SK-N-MC (cell line): Measurements from ENCODE around the gene PRAMEF1.
"Not testable (repeated sequence)": the region's sequence is repeated elsewhere in the genome, so short reads cannot be mapped to it uniquely, and the experiment has no call there.

ENCODE experiments used
- DNase-seq: peaks from one replicate; pipeline ENCODE4 v3.0.0-alpha.2; 2011; ENCODE audit warnings: low read depth, low spot score
- H3K27ac ChIP-seq: fragments of 200-600 bp; sonication (generic); 2 replicates; pipeline ENCODE4 v1.5.1; 2016; ENCODE audit warnings: mixed run types
- H3K36me3 ChIP-seq: fragments of 200-600 bp; sonication (generic); 2 replicates; pipeline ENCODE4 v1.6.1; 2017; ENCODE audit warnings: antibody characterized with exemption, low read length, mixed read lengths; ENCODE audit not compliant: insufficient read depth
- H3K4me3 ChIP-seq: fragments of 200-600 bp; sonication (generic); 2 replicates; pipeline ENCODE4 v1.5.1; 2016
- H3K9ac ChIP-seq: fragments of 200-600 bp; sonication (generic); 2 replicates; pipeline ENCODE4 v1.8.0; 2017; ENCODE audit warnings: mixed run types, mixed read lengths; ENCODE audit not compliant: insufficient read length
- H3K9me3 ChIP-seq: fragments of 200-600 bp; sonication (generic); 2 replicates; pipeline ENCODE4 v1.6.1; 2017; ENCODE audit warnings: low read depth, mild to moderate bottlenecking, antibody characterized with exemption, low read length, moderate library complexity, mixed read lengths
- EZH2 ChIP-seq: fragments of 200-600 bp; sonication (generic); IDR thresholded peaks from one replicate; pipeline ENCODE4 v1.6.1; 2017; ENCODE audit warnings: antibody characterized with exemption
- FOXP2 ChIP-seq: optimal IDR thresholded peaks from 2 replicates; pipeline ENCODE3; 2011; ENCODE audit warnings: mild to moderate bottlenecking, moderate library complexity; ENCODE audit not compliant: insufficient read depth; ENCODE audit errors: extremely low read length, control extremely low read depth
- POLR2AphosphoS5 ChIP-seq: IDR thresholded peaks from 2 replicates; pipeline ENCODE4 v1.6.1; 2012; ENCODE audit warnings: mild to moderate bottlenecking, low read depth, low read length, borderline replicate concordance

PRAMEF1 gene

GRCh38 chr1:12772520-12772919 lies 18.7 kb upstream of the PRAMEF1 start:
- no peak for TF ChIP-seq FOXP2
- no peak for TF ChIP-seq EZH2
- no peak for TF ChIP-seq POLR2AphosphoS5
- Histone ChIP-seq H3K4me3 (no peak overlapping the region), H3K9me3 (no peaks in the 10 kb centered on the region)

GRCh38 chr1:12773438-12773837 lies 17.8 kb upstream of the PRAMEF1 start, which contains the start of gene PRAMEF12:
PRAMEF12 (plus strand) TSS chr1:12773738; CDS start chr1:12774868, 1,130 bp downstream.
- Histone ChIP-seq H3K9ac (no peak within 1 kb of the TSS), H3K9me3 (no peaks in the 10 kb centered on the region), H3K4me3 (no peak within 1 kb of the TSS), H3K36me3 (no peaks in the 10 kb centered on the region), H3K27ac (no peak within 1 kb of the TSS)
- TF ChIP-seq EZH2, result no peak
- no peak for TF ChIP-seq FOXP2
- TF ChIP-seq POLR2AphosphoS5, result no peak
- no peak for DNase-seq

More at GRCh38 chr1:12772520-12772919, 18.7 kb upstream of the PRAMEF1 start:
- H3K9ac ChIP-seq, result no peak overlapping the region
- DNase-seq, result no peak
- H3K36me3 ChIP-seq, result no peaks in the 10 kb centered on the region
- H3K27ac ChIP-seq, result no peak overlapping the region

DNA sequence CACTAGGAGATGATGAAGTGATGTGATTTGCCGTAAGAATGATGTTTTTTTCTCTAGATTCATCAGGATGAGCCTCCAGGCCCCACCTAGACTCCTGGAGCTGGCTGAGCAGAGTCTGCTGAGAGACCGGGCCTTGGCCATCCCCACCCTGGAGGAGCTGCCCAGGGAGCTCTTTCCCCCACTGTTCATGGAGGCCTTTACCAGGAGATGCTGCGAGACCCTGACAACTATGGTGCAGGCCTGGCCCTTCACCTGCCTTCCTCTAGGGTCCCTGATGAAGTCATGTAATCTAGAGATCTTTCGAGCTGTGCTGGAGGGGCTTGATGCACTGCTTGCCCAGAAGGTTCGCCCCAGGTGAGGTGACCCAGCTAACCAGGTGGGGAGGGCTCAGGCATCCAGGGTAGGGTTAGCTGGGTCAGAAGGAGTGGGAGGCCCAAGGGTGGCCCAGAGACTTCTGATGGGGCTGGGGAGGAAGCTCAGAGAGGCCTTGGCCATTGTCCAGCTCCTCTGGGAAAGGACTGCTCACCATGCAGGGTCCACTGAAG lies 16.3 kb upstream of the PRAMEF1 start:
- H3K9ac ChIP-seq, result no peak overlapping the region
- no peaks in the 10 kb centered on the region for H3K36me3 ChIP-seq
- TF ChIP-seq FOXP2, result no peak
- TF ChIP-seq POLR2AphosphoS5, result no peak
- no peak for TF ChIP-seq EZH2
- no peak overlapping the region for H3K4me3 ChIP-seq
- no peak for DNase-seq
- no peak overlapping the region for H3K27ac ChIP-seq
- no peaks in the 10 kb centered on the region for H3K9me3 ChIP-seq

DNA sequence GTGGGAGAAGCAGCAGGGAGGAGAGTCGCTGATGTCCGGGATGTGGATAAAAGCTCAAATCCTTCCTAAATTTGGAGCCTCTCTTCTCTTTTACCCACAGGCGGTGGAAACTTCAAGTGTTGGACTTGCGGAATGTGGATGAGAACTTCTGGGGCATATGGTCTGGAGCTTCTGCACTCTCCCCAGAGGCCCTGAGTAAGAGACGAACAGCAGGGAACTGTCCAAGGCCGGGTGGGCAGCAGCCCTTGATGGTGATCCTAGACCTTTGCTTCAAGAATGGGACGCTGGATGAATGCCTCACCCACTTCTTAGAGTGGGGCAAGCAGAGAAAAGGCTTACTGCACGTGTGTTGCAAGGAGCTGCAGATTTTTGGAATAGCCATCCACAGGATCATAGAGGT lies 15.8 kb upstream of the PRAMEF1 start:
- no peak for TF ChIP-seq FOXP2
- no peak overlapping the region for H3K27ac ChIP-seq
- DNase-seq, result no peak
- H3K9ac ChIP-seq, result no peak overlapping the region
- H3K4me3 ChIP-seq, result no peak overlapping the region
- H3K36me3 ChIP-seq, result no peaks in the 10 kb centered on the region
- H3K9me3 ChIP-seq, result no peaks in the 10 kb centered on the region

- Histone ChIP-seq H3K27ac (no peak overlapping the region), H3K9me3 (no peaks in the 10 kb centered on the region), H3K9ac (no peak overlapping the region), H3K4me3 (no peak overlapping the region), H3K36me3 (no peaks in the 10 kb centered on the region)
- DNase-seq, result no peak
- TF ChIP-seq FOXP2 (no peak), EZH2 (no peak), POLR2AphosphoS5 (no peak)
Observed at GRCh38 chr1:12776801-12777557, 14.2 kb upstream of the PRAMEF1 start.

- no peaks in the 10 kb centered on the region for H3K9me3 ChIP-seq
- no peak overlapping the region for H3K4me3 ChIP-seq
- no peak overlapping the region for H3K27ac ChIP-seq
- H3K9ac ChIP-seq, result no peak overlapping the region
- no peak for DNase-seq
- no peaks in the 10 kb centered on the region for H3K36me3 ChIP-seq
- TF ChIP-seq POLR2AphosphoS5 (no peak), EZH2 (no peak), FOXP2 (no peak)
Observed at GRCh38 chr1:12778061-12778460, 13.1 kb upstream of the PRAMEF1 start.

DNA sequence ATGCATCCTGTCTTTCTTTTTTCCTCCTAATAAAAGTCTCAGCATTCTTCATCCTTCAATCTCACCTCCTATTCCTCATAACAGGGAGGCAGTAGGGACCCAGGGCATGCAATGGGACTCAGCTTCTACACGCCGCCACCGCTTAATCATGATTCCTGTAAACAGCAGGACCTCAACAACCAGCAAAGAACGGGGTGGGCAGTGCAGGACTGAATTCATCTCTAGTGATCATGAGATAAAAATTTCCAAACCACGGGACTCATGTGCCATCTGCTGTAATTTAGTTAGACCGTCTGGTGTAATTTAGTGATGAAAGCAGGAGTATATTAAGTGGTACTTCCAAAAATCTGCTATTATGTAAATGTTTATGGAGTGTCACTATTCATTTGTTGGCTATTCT lies 12.3 kb upstream of the PRAMEF1 start:
- no peaks in the 10 kb centered on the region for H3K36me3 ChIP-seq
- no peak for DNase-seq
- no peak overlapping the region for H3K9ac ChIP-seq
- H3K9me3 ChIP-seq, result no peaks in the 10 kb centered on the region
- no peak overlapping the region for H3K27ac ChIP-seq
- H3K4me3 ChIP-seq, result no peak overlapping the region
- TF ChIP-seq POLR2AphosphoS5 (no peak), FOXP2 (no peak), EZH2 (no peak)

DNA sequence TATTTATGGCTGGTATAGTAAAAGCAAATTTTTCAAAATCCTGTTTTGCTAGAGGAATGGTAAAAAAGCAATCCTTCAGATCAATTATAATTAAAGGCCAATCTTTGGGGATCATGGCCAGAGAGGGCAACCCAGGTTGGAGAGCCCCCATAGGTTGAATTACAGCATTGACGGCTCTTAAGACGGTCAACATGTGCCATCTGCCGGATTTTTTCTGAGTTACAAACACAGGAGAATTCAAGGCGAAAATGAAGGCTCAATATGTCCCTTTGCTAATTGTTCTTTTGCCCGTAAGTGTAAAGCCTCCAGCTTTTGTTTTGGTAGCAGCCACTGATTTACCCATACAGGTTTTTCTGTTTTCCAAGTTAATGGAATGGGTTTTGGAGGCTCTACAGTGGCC lies 9.7 kb upstream of the PRAMEF1 start:
- not testable (repeated sequence) for H3K9ac ChIP-seq, H3K27ac ChIP-seq, H3K36me3 ChIP-seq, DNase-seq, H3K9me3 ChIP-seq, H3K4me3 ChIP-seq

DNA sequence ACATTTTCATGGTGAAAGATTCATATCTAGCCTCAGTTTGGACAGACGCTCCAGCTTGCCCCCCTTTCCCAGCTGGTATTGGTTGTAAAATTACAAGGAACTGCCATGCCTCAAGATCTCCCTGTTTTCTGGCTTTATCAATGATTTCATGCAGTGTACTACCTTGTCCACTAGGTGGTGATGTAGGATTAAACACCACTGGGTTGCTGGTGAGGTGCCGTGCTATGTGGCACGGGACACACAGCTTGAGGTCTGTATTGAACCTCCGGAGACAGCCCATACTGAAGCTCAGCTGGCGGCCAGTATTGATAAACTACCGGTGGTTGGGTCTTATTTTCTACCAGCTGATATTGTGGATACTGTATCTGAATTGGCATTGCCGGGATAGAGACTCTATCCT lies 7.4 kb upstream of the PRAMEF1 start:
- not testable (repeated sequence) for H3K36me3 ChIP-seq, H3K27ac ChIP-seq, DNase-seq, H3K9ac ChIP-seq, H3K4me3 ChIP-seq, H3K9me3 ChIP-seq

GRCh38 chr1:12784729-12785128 lies 6.5 kb upstream of the PRAMEF1 start:
- H3K4me3 ChIP-seq, H3K36me3 ChIP-seq, H3K27ac ChIP-seq, DNase-seq, H3K9me3 ChIP-seq, H3K9ac ChIP-seq: not testable (repeated sequence)
